HG02885 (cell line): ENCODE measurements around the gene RAB24.

Experiments used
- ATAC-seq: cut with Tn5 transposase; IDR thresholded peaks from one replicate; pipeline ENCODE4 v1.9.1; 2021; ENCODE audit warnings: mild to moderate bottlenecking; ENCODE audit not compliant: unreplicated experiment, poor library complexity

RAB24 gene

GRCh38 chr5:177333420-177334154 lies 30.1 kb upstream of the RAB24 start:
- ATAC-seq: no peak

- no peak for ATAC-seq
Observed at GRCh38 chr5:177332896-177333260, 29.4 kb upstream of the RAB24 start.

- ATAC-seq: no peak
Observed at GRCh38 chr5:177332031-177332895, 28.7 kb upstream of the RAB24 start.

- ATAC-seq: no peak
Observed at GRCh38 chr5:177330991-177331842, 27.7 kb upstream of the RAB24 start.

- ATAC-seq: no peak
Observed at GRCh38 chr5:177329883-177330282, 26.4 kb upstream of the RAB24 start.

GRCh38 chr5:177328545-177329231 lies 25.2 kb upstream of the RAB24 start:
- ATAC-seq: no peak

- no peak for ATAC-seq
Observed at GRCh38 chr5:177327539-177328522, 24.3 kb upstream of the RAB24 start.

GRCh38 chr5:177325868-177326381 lies 22.4 kb upstream of the RAB24 start:
- no peak for ATAC-seq

GRCh38 chr5:177320879-177321278 lies 17.4 kb upstream of the RAB24 start:
- no peak for ATAC-seq

GRCh38 chr5:177319913-177320588 lies 16.5 kb upstream of the RAB24 start:
- ATAC-seq: no peak

- ATAC-seq: no peak
Observed at GRCh38 chr5:177317959-177318377, 14.4 kb upstream of the RAB24 start.

- ATAC-seq: no peak
Observed at GRCh38 chr5:177316005-177316404, 12.5 kb upstream of the RAB24 start.

GRCh38 chr5:177315411-177315810 lies 11.9 kb upstream of the RAB24 start:
- no peak for ATAC-seq

GRCh38 chr5:177314376-177315342 lies 11.1 kb upstream of the RAB24 start:
- no peak for ATAC-seq

GRCh38 chr5:177313561-177314259 lies 10.2 kb upstream of the RAB24 start:
- no peak for ATAC-seq

GRCh38 chr5:177312649-177313181 lies 9.2 kb upstream of the RAB24 start:
- peak; percentile 24 for ATAC-seq
